ENCODE data around the gene PCDH17.
A peak's percentile ranks its signal among the peaks of the same experiment; 100 is the strongest.

DNA sequence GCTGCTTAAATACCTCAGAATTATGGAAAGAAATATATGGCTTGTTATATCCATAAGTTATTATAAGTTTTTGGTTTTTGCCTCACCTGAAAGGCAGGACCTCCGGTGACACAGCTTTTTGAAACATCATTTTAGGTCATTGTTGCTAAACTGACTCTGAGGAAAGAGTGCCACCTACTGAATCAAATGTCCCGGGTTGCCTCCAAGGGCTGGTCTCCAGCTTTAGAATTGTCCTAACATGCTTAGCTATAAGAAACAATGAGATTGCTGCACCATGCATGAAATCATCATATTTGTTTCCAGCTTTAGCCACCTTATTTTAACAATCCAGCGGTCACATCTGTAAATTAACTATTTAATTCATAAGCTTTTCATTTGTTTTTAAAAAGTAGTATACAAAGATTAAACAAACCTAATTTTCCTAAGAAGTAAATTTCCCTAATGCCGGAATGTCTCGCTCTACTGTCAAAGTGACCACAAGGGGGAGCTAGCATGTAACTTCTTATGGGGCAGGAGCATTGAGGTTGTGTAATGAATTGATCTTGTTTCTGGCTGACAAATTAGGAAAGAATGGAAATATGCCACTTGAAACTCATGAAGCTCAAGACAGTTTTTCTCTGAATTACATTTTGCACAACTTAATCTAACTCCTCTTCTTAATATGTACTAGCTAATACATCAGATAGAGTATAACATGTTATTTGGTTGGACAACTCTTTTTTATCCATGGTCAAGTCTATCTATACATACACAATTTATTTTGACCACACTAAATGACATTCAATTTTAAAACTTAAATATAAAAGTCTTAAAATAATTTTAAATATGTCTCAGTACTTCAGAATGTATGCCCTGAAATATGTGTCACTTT, 6.7 kb upstream of the PCDH17 start:
- TF ChIP-seq, protein P1, sequence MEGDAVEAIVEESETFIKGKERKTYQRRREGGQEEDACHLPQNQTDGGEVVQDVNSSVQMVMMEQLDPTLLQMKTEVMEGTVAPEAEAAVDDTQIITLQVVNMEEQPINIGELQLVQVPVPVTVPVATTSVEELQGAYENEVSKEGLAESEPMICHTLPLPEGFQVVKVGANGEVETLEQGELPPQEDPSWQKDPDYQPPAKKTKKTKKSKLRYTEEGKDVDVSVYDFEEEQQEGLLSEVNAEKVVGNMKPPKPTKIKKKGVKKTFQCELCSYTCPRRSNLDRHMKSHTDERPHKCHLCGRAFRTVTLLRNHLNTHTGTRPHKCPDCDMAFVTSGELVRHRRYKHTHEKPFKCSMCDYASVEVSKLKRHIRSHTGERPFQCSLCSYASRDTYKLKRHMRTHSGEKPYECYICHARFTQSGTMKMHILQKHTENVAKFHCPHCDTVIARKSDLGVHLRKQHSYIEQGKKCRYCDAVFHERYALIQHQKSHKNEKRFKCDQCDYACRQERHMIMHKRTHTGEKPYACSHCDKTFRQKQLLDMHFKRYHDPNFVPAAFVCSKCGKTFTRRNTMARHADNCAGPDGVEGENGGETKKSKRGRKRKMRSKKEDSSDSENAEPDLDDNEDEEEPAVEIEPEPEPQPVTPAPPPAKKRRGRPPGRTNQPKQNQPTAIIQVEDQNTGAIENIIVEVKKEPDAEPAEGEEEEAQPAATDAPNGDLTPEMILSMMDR (IDR thresholded peaks at IDR 0.05; ENCODE audit: low read length): peak; percentile 88
- TF ChIP-seq EZH2 (IDR thresholded peaks at IDR 0.05; ENCODE audit: borderline replicate concordance, low read length): no peak

All from OCI-LY1 (cell line).